ENCODE measurements around the gene SMARCAD1.
A peak's percentile ranks its signal among the peaks of the same experiment; 100 is the strongest.

Gene SMARCAD1

GRCh38 chr4:94207469-94208224, at the start of gene SMARCAD1:
Gene SMARCAD1, plus strand, starts transcription at chr4:94207865. Its CDS starts 530 bp downstream, at chr4:94208395.
- DNase-seq = peak; percentile 89

DNA sequence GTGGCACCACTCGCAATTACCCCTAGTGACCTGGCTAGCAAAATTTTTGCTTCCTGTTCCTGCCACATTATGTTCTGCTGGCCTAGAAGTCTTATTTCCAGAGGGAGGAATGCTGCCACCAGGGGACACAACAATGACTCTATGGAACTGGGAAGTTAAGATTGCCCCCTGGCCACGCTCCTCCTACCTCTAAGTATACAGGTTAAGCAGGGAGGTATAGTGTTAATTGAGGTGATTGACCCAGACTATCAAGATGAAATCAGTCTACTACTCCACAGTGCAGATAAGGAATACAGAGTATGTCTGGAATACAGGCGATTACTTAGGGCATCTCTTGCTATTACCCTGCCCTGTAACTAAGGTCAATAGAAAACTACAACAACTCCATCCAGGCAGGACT, 48.8 kb upstream of the SMARCAD1 start:
- no peak for DNase-seq

GRCh38 chr4:94159790-94160189, 47.9 kb upstream of the SMARCAD1 start:
- DNase-seq = no peak

GRCh38 chr4:94160774-94161173, 46.9 kb upstream of the SMARCAD1 start:
- no peak for DNase-seq

DNA sequence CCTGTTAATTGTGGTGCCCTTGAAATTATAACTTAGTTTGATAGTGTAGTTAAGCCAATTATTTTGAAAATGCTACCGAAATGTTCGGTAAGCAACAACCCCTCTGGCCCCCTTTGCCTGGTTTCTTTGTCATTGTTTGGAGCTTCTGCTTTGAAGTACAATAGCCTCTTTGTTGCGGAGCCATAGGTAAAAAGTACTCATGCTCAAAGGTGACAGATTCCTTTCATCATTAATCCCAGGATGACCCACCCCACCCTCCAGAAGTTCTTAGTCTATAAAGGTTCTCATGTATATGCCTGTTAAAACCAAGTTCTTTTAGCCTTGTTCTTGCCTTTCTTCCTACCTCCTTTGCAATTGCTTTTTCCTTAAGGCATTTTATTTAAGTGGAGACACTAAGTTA, 42.4 kb upstream of the SMARCAD1 start:
- DNase-seq = no peak

DNA sequence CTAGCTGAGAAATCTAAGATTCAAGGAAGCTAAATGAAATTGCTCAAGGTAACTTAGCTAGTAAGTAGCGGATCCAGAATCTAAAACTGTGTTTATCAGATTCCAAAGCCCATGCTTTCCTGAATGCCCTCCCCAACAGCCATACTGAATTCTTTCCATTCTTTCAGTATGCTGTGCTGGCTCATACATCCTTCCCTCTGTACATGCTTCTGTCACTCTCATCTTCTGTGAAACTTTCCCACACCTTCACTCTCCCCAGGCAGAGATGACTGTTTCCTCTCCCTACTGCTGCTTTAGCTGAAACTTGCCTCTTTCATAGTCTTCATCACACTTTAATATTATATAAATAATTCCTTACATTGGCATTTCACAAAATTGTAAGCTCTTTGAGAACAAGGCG, 39.3 kb upstream of the SMARCAD1 start:
- no peak for DNase-seq

DNA sequence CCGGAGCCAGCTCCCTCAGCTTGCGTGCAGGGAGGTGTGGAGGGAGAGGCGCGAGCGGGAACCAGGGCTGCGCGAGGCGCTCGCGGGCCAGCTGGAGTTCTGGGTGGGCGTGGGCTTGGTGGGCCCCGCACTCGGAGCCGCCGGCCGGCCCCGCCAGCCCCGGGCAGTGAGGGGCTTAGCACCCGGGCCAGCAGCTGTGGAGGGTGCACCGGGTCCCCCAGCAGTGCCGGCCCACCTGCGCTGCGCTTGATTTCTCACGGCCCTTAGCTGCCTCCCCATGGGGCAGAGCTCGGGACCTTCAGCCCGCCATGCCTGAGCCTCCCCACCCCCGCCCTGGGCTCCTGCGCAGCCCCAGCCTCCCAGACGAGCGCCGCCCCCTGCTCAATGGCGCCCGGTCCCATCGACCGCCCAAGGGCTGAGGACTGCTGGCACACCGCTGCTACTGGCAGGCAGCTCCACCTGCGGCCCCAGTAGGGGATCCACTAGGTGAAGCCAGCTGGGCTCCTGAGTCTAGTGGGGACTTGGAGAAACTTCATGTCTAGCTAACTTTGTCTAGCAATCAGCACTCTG, 37.8 kb upstream of the SMARCAD1 start:
- DNase-seq = no peak

DNA sequence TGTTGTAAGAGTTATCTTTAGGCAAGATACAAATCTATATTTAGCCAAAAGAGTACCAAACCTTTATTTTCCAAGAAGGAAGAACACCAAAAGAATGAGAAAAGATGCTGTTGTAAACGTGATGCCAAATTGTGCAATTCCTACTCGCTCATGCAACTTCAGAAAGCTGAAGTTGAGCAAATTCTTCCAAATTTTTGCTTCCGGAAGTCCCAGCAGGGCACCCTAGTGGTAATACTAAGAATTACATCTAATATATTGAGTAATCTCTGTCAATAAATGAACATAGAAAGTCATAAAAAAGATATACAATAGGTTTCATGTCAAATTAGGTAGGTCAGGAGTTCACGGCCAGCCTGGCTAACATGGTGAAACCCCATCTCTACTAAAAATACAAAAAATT, 36.0 kb upstream of the SMARCAD1 start:
- DNase-seq = no peak

DNA sequence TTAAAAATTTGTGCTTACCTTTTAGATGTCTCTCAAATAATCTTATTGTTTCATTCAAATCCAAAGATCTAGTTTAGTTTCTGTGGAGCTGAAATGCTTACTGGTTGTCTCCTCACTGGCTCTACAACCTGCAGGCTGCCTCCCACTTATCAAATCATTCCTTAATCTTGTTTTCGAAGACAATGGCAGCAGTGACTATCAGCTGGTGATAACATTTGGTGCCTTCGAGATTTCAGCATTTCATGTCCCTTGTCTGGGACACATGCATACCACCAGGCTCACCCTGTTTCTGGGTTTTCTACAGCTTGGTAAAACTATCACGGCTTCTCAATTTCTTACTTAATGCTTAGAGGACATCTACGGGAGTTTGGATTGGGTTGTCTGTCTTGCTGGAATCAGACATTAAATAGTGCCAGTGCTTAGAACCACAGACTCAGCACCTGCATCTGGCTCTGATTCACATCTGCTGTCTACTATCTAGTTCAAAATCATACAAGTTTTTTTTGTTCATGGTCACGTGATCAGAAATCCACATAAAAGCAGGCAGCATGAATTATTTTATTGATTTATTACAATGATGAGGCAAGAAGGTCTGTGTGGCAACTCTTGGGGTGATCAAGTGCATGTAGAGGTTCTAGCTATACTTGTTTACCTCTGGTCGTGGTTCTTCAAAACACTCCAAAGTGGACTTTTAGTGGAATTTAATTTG, 32.0 kb upstream of the SMARCAD1 start:
- DNase-seq = no peak

DNA sequence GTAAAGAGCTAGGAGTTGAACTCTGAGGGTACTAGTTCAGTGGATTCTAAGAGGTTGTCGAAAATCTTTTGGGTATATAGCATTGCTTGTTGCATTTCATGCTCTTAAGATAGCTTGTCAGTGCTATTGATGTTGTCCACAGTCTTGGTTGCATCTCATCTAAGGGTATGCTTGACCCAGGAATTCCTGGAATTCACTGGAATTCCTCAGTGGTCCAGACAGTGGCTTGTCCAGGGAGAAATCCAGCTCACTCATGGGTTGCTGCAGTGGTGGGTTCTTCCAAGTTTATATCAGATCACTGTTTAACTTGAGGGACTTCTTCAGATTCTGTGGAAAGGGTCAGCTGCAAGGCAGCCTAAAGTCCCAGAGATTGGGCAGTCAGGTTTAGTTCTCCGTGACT, 29.8 kb upstream of the SMARCAD1 start:
- DNase-seq = no peak

DNA sequence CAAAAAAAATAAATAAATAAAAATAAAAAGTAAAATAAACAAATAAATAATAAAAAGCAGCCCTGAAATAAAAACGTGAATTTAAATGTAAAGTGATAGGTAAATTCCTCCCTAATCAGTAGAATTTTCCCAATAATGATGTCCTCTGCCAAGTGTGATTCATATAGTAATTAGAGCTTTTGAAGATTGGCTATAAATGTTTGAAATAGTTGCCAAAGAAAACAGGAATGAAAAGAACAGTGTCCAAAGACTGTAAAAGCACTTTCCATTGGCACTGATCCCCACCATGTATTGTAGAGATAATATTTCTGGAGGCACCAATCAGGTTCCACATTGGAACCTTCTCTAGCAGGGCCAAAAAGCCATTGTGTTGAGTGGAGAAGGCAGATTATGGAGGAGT, 25.9 kb upstream of the SMARCAD1 start:
- DNase-seq = no peak

DNA sequence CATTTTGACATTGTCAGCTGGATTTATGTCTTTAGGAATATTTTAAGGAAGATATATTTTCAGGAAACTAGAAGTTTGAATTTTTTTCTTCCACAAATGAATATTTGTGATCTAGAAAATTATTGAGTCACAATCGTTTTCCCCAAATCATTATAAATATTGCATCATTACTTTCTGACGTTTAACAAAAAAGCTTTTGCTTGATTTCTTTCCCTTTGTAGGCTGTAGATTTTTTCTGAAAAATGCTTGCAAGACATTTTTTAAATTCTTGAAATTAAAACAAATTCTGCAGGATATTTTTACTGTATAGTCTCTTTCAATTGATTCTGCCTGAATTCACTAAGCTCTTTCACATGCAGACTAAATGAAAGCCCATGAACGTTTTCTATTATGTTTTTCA, 4.9 kb upstream of the SMARCAD1 start:
- no peak for DNase-seq

GRCh38 chr4:94208266-94208665, 601 bp downstream of the SMARCAD1 start:
- no peak for DNase-seq

DNA sequence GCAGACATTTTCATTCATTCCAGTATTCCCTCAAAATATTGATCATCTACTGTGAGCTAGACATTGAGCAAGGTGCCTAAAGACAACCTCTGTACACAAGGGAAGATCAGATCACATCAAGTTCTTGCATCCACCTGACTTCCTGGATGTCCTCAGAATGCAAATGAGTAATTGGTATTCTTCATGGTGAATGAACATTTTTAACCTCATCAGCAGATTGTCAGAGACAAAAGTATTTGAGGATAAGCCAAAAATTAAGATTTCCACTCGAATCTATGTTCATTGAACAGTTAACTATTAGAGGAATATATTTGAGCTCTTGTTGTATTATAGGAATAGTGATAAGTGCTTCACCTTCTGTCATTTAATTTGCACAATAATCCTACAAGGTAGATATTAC, 1.3 kb downstream of the SMARCAD1 start:
- no peak for DNase-seq

- DNase-seq = no peak
Measured at GRCh38 chr4:94211861-94212260, 4.2 kb downstream of the SMARCAD1 start.

DNA sequence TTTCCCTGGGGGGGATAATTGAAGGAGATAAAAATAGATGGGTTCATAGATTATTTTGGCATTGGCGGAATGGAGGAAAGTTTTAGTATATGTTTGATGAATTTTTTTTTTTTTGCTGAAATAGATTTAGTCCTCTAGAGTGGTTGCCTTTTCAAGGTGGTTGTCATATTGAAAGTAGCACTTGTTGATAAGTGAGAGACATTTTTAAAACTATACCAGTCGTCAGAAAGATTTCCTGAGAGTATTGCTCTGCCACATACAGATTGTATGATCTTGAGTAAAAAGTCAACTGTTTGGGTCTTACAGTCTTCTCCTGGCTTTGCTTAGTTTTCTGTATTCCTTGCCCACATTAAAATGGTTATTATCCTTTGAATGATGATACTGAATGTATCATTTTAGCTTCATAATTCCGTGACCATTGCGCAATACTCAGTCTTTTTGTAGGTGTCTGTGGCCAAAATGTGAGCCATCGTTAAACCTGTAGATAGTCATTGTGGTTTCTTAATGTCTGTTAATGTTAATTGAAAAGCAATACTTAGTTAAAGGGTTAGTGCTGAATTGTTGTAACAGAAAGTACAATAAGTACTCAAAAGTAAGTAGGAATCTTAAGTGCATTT, 7.1 kb downstream of the SMARCAD1 start:
- no peak for DNase-seq

DNA sequence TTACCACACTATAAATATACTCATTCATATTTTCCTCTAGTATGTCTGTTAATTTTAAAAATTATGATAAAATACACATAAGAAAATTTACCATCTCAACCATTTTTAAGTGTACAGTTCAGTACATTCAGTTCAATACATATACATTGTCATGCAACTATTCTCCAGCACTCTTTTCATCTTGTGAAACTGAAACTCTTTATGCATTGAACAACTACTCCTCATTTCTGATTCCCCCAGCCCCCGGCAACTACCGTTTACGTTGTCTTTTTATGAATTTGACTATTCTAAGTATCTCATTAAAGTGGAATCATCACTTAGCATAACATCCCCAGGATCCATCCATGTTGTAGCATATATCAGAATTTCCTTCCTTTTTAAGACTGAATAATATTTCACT, 8.7 kb downstream of the SMARCAD1 start:
- no peak for DNase-seq

- DNase-seq = no peak
Measured at GRCh38 chr4:94219402-94219801, 11.7 kb downstream of the SMARCAD1 start.

DNA sequence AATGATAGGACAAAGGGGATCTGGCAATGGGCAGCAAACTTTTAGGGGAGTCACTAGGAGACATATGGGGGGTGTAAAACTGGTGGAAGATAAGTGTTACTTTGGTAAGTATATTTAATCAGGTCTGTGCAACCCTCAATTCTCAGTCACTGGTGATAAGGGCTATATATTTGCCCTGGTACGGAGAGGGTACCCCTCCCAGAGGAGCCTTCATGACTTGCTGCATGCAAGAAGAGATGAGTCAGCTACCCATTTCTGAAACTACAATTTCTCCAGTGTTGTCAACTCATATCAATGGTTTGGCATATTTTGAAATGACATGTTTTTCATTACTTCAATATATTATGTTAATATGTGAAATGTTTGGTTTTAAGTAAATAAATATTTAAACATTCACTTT, 14.3 kb downstream of the SMARCAD1 start:
- DNase-seq = no peak

- no peak for DNase-seq
Measured at GRCh38 chr4:94225449-94225848, 17.8 kb downstream of the SMARCAD1 start.

GRCh38 chr4:94226763-94227162, 19.1 kb downstream of the SMARCAD1 start:
- DNase-seq = no peak

DNA sequence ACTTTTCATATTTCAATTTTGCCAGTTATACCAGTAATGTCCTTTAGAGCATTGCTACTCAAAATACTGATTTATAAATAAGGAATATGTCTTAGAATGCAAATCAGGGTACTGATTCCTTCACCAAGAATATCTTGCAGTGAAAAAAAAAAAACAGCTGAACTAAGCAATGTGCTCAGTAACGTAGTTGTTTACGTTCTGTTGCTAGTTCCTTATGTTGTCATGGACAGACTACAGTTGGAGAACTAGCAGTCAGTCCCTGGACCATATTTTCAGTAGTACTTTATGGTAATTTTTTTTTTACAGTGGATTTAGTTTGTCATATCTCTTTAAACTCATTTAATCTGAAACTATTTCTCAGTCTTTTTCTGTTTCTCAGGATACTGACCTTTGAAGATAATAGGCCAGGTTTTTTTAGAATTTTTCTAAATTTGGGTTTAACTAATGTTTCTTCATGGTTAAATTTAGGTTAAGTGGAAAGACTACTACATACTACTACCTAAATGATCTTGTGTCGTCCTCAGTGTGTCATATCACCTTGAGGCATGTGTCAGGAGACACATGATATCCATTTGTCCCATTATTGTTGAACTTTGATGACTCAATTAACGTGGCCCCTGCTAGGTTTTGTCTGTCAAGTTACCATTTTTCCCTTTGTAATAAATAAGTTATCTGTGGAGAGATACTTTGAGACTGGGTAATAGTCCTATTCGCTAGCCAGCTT, 21.0 kb downstream of the SMARCAD1 start:
- DNase-seq = no peak

DNA sequence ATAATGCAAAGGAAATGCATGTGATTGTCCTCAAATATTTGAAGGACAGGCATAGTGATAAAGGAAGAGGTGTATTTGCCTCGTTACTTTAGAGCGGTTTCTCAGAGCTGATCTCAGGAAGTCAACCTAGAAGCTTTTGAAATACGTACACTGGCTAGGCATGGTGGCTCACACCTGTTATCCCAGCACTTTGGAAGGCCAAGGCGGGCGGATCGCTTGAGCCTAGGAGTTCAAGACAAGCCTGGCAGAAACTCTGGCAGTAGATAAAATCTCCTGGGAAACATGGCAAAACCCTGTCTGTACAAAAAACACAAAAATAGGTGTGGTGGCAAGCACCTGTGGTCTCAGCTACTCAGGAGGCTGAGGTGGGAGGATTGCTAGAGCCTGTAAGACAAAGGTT, 24.9 kb downstream of the SMARCAD1 start:
- DNase-seq = no peak

Data from CD4-positive, alpha-beta T cell treated with Interleukin-21 for 1 hour (primary cell).